OCI-LY7 (cell line): ENCODE measurements around the gene PSD4. TPM values are rescaled to one million over a fixed set of nuclear protein-coding genes. Genes with fewer than 3 reads are reported as not detected.

Source experiments
- BruUV-seq: library from RNA; stranded (reverse); fragments of 400-500 nt; replicated peaks from 2 replicates; lab custom pipeline; 2021; lab: Mats Ljungman, UMichigan
- CTCF ChIA-PET: fragments of 300-600 bp; sonication (Branson Sonifier 250); formaldehyde crosslinking; loops from one replicate; lab custom pipeline; 2022; ENCODE audit warnings: antibody characterized with exemption; ENCODE audit not compliant: unreplicated experiment; lab: Charles Lee
- POLR2A ChIA-PET: fragments of 300-600 bp; sonication (Branson Sonifier 250); formaldehyde crosslinking; loops from one replicate; lab custom pipeline; 2022; ENCODE audit warnings: antibody characterized with exemption; lab: Charles Lee
- DNase-seq: peaks from one replicate; pipeline ENCODE4 v3.0.0-alpha.2; 2015; ENCODE audit warnings: low spot score
- H2AFZ ChIP-seq: fragments of 200-600 bp; sonication (generic), shearing (Covaris generic); 2 replicates; pipeline ENCODE4 v1.6.1; 2014; ENCODE audit warnings: mild to moderate bottlenecking, antibody characterized with exemption, low read length, moderate library complexity
- H3K27ac ChIP-seq: fragments of 200-600 bp; sonication (generic); 2 replicates; pipeline ENCODE4 v1.5.1; 2014; ENCODE audit warnings: mixed run types, low read depth, mild to moderate bottlenecking, moderate library complexity, low read length, inconsistent platforms; ENCODE audit not compliant: poor library complexity, severe bottlenecking
- H3K36me3 ChIP-seq: fragments of 200-600 bp; sonication (generic); 2 replicates; pipeline ENCODE4 v1.6.1; 2014; ENCODE audit warnings: mild to moderate bottlenecking, antibody characterized with exemption, low read length, moderate library complexity, mixed read lengths; ENCODE audit not compliant: insufficient read depth
- H3K4me1 ChIP-seq: fragments of 200-600 bp; sonication (generic); 2 replicates; pipeline ENCODE4 v1.5.1; 2014; ENCODE audit warnings: mild to moderate bottlenecking, low read length; ENCODE audit not compliant: insufficient read depth, poor library complexity, severe bottlenecking
- H3K4me2 ChIP-seq: fragments of 200-600 bp; sonication (generic); 2 replicates; pipeline ENCODE4 v1.6.1; 2014; ENCODE audit warnings: mild to moderate bottlenecking, low read length
- H3K4me3 ChIP-seq: fragments of 200-600 bp; sonication (generic); 2 replicates; pipeline ENCODE4 v1.5.1; 2014; ENCODE audit warnings: mild to moderate bottlenecking, low read depth, low read length; ENCODE audit not compliant: poor library complexity, severe bottlenecking
- H3K79me2 ChIP-seq: fragments of 200-600 bp; sonication (generic); 2 replicates; pipeline ENCODE4 v1.6.1; 2016; ENCODE audit warnings: low read depth, mild to moderate bottlenecking, low read length, moderate library complexity, mixed read lengths; ENCODE audit not compliant: insufficient read depth
- H3K9me2 ChIP-seq: fragments of 200-600 bp; sonication (generic); 2 replicates; pipeline ENCODE4 v1.6.1; 2016; ENCODE audit warnings: mild to moderate bottlenecking, low read length, mixed read lengths; ENCODE audit not compliant: insufficient read depth
- H3K9me3 ChIP-seq: fragments of 200-600 bp; sonication (generic); 2 replicates; pipeline ENCODE4 v1.6.1; 2014; ENCODE audit warnings: mild to moderate bottlenecking, mixed run types, low read length, mixed read lengths
- H4K20me1 ChIP-seq: fragments of 200-600 bp; sonication (generic); 2 replicates; pipeline ENCODE4 v1.6.1; 2014; ENCODE audit warnings: mild to moderate bottlenecking, antibody characterized with exemption, low read length, moderate library complexity, mixed read lengths; ENCODE audit not compliant: insufficient read depth
- CTCF ChIP-seq: fragments of 200-600 bp; sonication (generic); conservative IDR thresholded peaks from 2 replicates; pipeline ENCODE4 v1.5.1; 2014; ENCODE audit warnings: mild to moderate bottlenecking, antibody characterized with exemption, low read length, moderate library complexity, mixed read lengths
- EZH2phosphoT487 ChIP-seq: fragments of 200-600 bp; sonication (generic); IDR thresholded peaks from 2 replicates; pipeline ENCODE4 v1.6.1; 2018; ENCODE audit warnings: low read depth, borderline replicate concordance, mild to moderate bottlenecking, mixed run types, antibody characterized with exemption, low read length, moderate library complexity, mixed read lengths
- intact Hi-C: fragments of 100-400 bp; cut with micrococcal nuclease; formaldehyde crosslinking; loops from one replicate; pipeline ENCODE4 v1.10.0; 2022; ENCODE audit not compliant: unreplicated experiment
- total RNA-seq, 2 experiments: library from RNA; depleted of rRNA in 1 of 2; stranded (reverse); fragments of >200 nt in 1 of 2; shearing (Covaris generic) in 1 of 2; gene quantifications; 2 replicates each; pipeline ENCODE4 v1.2.3, GENCODE V29; 2014 to 2022

PSD4 gene
- total RNA-seq, 2 experiments from 2014 or later: 99.6 to 100 TPM

GRCh38 chr2:113212245-113213060 is 38.7 kb downstream of the PSD4 start:
- H3K36me3 ChIP-seq: no peaks in the 10 kb centered on the region
- intact Hi-C loops: no loop called here
- H3K79me2 ChIP-seq: no peaks in the 10 kb centered on the region
- DNase-seq: no peak
- H3K9me2 ChIP-seq: no peaks in the 10 kb centered on the region
- no TSS peak for BruUV-seq
- no peak overlapping the region for H3K4me2 ChIP-seq
- no peak overlapping the region for H3K4me3 ChIP-seq
- H3K4me1 ChIP-seq: no peaks in the 10 kb centered on the region
- ChIA-PET CTCF (no interaction called here), POLR2A (no interaction called here)
- no peaks in the 10 kb centered on the region for H4K20me1 ChIP-seq
- H3K9me3 ChIP-seq: no peaks in the 10 kb centered on the region
- H3K27ac ChIP-seq: no peak overlapping the region
- no peak for TF ChIP-seq CTCF
- TF ChIP-seq EZH2phosphoT487: no peak
- no peak overlapping the region for H2AFZ ChIP-seq

GRCh38 chr2:113213061-113213930 is 39.5 kb downstream of the PSD4 start:
- no peaks in the 10 kb centered on the region for H4K20me1 ChIP-seq
- H3K79me2 ChIP-seq: no peaks in the 10 kb centered on the region
- ChIA-PET POLR2A (no interaction called here), CTCF (no interaction called here)
- no peak overlapping the region for H3K4me2 ChIP-seq
- H3K9me2 ChIP-seq: no peaks in the 10 kb centered on the region
- intact Hi-C loops: no loop called here
- DNase-seq: no peak
- no peaks in the 10 kb centered on the region for H3K9me3 ChIP-seq
- H3K4me3 ChIP-seq: no peak overlapping the region
- no peak overlapping the region for H3K27ac ChIP-seq
- H3K36me3 ChIP-seq: no peaks in the 10 kb centered on the region
- TF ChIP-seq CTCF (no peak), EZH2phosphoT487 (no peak)
- no peaks in the 10 kb centered on the region for H3K4me1 ChIP-seq
- BruUV-seq: no TSS peak
- no peak overlapping the region for H2AFZ ChIP-seq
